Esophagus muscularis mucosa (tissue), 4 donors: ENCODE results near the gene RAB3A. TPM values are rescaled to one million over a fixed set of nuclear protein-coding genes. Genes with fewer than 3 reads are reported as not detected.

Source experiments
- DNase-seq: peaks from one replicate; pipeline ENCODE4 v3.0.0-alpha.2; 2017; ENCODE audit errors: extremely low spot score
- H3K27ac ChIP-seq, 4 donors: fragments of 200-600 bp; sonication (generic); replicated peaks in 1 of 4; 1 replicate in 3 of 4; 2 replicates in 1 of 4; pipeline ENCODE4 v1.5.1; 2016 to 2019; ENCODE audit warnings: mild to moderate bottlenecking in 1 of 4
- H3K27me3 ChIP-seq, 4 donors: fragments of 200-600 bp; sonication (generic); one replicate each; pipeline versions ENCODE4 v1.5.1 to v1.6.0; 2016 to 2019
- H3K36me3 ChIP-seq, 4 donors: fragments of 200-600 bp; sonication (generic); one replicate each; pipeline ENCODE4 v1.5.1; 2016 to 2019
- H3K4me1 ChIP-seq, 4 donors: fragments of 200-600 bp; sonication (generic); one replicate each; pipeline ENCODE4 v1.5.1; 2016 to 2019
- H3K4me3 ChIP-seq, 4 donors: fragments of 200-600 bp; sonication (generic); 1 replicate in 2 of 4; 2 replicates in 2 of 4; pipeline ENCODE4 v1.5.1; 2016 to 2019; ENCODE audit warnings: mild to moderate bottlenecking in 4 of 4, moderate library complexity in 1 of 4
- H3K9me3 ChIP-seq, 4 donors: fragments of 200-600 bp; sonication (generic); 1 replicate in 3 of 4; 2 replicates in 1 of 4; pipeline ENCODE4 v1.5.1; 2016 to 2019
- EP300 ChIP-seq: sonication (generic); formaldehyde crosslinking; IDR thresholded peaks from one replicate; pipeline ENCODE4 v1.6.1; 2017; ENCODE audit warnings: antibody characterized with exemption
- POLR2A ChIP-seq: fragments of 450-650 bp; IDR thresholded peaks from one replicate; pipeline ENCODE4 v1.6.1; 2017; ENCODE audit warnings: antibody characterized with exemption, moderate library complexity, mild to moderate bottlenecking, low read depth
- POLR2AphosphoS5 ChIP-seq, 2 donors: sonication (generic); formaldehyde crosslinking; IDR thresholded peaks; one replicate each; pipeline ENCODE4 v1.6.1; 2017; ENCODE audit warnings: antibody characterized with exemption in 2 of 2
- WGBS: methylation state at CpG from one replicate; pipeline ENCODE4 v1.1.5; 2018; 5-methylcytosine and 5-hydroxymethylcytosine counted together
- intact Hi-C: fragments of 100-400 bp; cut with DNase I; formaldehyde crosslinking; loops from one replicate; pipeline ENCODE4 v1.15.1; 2023
- small RNA-seq, 3 donors: library from RNA; depleted of rRNA; stranded (forward); fragments of <200 nt; gene quantifications; one replicate each; pipeline ENCODE3, GENCODE V24; 2016
- total RNA-seq, 4 donors: library from RNA; depleted of rRNA; stranded (reverse); fragments of >200 nt; gene quantifications; one replicate each; pipeline versions ENCODE4 v1.1.0 to v1.2.1, GENCODE V29; 2016
- TF ChIP-seq, protein P1 (sequence below), 3 experiments: fragments of 200-600 bp in 2 of 3; fragments of 450-650 bp in 1 of 3; sonication (generic) in 2 of 3; IDR thresholded peaks; one replicate each; pipeline ENCODE4 v1.5.1; 2017 to 2019; ENCODE audit warnings: antibody characterized with exemption in 3 of 3, mild to moderate bottlenecking in 2 of 3, moderate library complexity in 1 of 3

The RAB3A gene
- total RNA-seq, 4 donors from 2014 or later: 1.7 to 2.5 (median 1.9) TPM

GRCh38 chr19:18150776-18151624 lies 52.8 kb downstream of the RAB3A start:
- WGBS: 84% methylated on average over 16 of the region's 18 CpGs
- H3K27ac ChIP-seq: peak overlapping the region; percentile 89 to 97 (median 94)
- intact Hi-C loops: loop anchor here (5.0 to 10.0 kb wide), 2 partner anchors 39 to 146 kb away; partner anchors contain the start of gene ARRDC2
- DNase-seq: no peak
- no peak for TF ChIP-seq POLR2AphosphoS5 (IDR thresholded peaks at IDR 0.05)
- no peak for TF ChIP-seq EP300
- TF ChIP-seq POLR2A: no peak
- TF ChIP-seq, protein P1, sequence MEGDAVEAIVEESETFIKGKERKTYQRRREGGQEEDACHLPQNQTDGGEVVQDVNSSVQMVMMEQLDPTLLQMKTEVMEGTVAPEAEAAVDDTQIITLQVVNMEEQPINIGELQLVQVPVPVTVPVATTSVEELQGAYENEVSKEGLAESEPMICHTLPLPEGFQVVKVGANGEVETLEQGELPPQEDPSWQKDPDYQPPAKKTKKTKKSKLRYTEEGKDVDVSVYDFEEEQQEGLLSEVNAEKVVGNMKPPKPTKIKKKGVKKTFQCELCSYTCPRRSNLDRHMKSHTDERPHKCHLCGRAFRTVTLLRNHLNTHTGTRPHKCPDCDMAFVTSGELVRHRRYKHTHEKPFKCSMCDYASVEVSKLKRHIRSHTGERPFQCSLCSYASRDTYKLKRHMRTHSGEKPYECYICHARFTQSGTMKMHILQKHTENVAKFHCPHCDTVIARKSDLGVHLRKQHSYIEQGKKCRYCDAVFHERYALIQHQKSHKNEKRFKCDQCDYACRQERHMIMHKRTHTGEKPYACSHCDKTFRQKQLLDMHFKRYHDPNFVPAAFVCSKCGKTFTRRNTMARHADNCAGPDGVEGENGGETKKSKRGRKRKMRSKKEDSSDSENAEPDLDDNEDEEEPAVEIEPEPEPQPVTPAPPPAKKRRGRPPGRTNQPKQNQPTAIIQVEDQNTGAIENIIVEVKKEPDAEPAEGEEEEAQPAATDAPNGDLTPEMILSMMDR (IDR thresholded peaks at IDR 0.05): no peak
- no peaks in the 10 kb centered on the region for H3K9me3 ChIP-seq
- peaks cover 21 to 39% (median 36%) of the 10 kb centered on the region in 4 donors for H3K4me1 ChIP-seq
- no peaks in the 10 kb centered on the region for H3K27me3 ChIP-seq
- peaks cover 8 to 38% (median 22%) of the 10 kb centered on the region in 4 donors for H3K36me3 ChIP-seq
- no peak overlapping the region for H3K4me3 ChIP-seq

DNA sequence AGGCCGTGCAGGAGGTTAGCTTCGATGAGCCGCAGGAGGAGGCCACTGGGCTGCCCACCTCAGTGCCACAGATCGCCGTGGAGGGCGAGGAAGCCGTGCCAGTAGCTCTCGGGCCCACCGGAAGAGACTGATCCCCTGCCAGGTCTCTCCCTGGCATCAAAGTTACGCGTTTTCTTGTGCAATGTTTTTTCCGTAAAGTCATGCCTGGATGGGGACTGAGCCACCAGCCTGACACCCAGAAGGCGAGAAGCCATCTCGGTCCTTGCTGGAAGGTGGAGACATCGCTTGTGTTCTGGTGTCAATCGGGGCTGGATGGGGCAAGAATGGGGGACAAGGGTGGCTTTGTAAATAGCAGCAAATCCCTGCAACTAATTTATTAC lies 54.3 kb downstream of the RAB3A start:
- WGBS: 85% methylated on average over 13 of the region's 16 CpGs

GRCh38 chr19:18147396-18147795 lies 56.4 kb downstream of the RAB3A start:
- H3K4me1 ChIP-seq: peaks cover 6 to 11% (median 10%) of the 10 kb centered on the region in 4 donors
- WGBS: 93% methylated on average over 11 of the region's 13 CpGs
- no peak for DNase-seq

More for the DNA sequence above, 54.3 kb downstream of the RAB3A start:
- no peaks in the 10 kb centered on the region for H3K27me3 ChIP-seq
- peaks cover 17 to 24% (median 22%) of the 10 kb centered on the region in 4 donors for H3K4me1 ChIP-seq
- DNase-seq: no peak
- TF ChIP-seq POLR2AphosphoS5 (IDR thresholded peaks at IDR 0.05) (no peak), POLR2A (no peak), EP300 (no peak)
- TF ChIP-seq, protein P1 (IDR thresholded peaks at IDR 0.05): no peak
- intact Hi-C loops: no loop called here
- H3K36me3 ChIP-seq: peaks cover under 1 to 45% (median 31%) of the 10 kb centered on the region in 4 donors
- H3K27ac ChIP-seq: no peak overlapping the region
- H3K4me3 ChIP-seq: no peak overlapping the region
- H3K9me3 ChIP-seq: no peaks in the 10 kb centered on the region

More at GRCh38 chr19:18147396-18147795, 56.4 kb downstream of the RAB3A start:
- intact Hi-C loops: no loop called here
- Histone ChIP-seq H3K9me3 (no peaks in the 10 kb centered on the region), H3K27me3 (no peaks in the 10 kb centered on the region), H3K4me3 (no peak overlapping the region), H3K27ac (no peak overlapping the region), H3K36me3 (peaks cover 12 to 67% (median 51%) of the 10 kb centered on the region in 4 donors)
- TF ChIP-seq, protein P1 (IDR thresholded peaks at IDR 0.05): no peak
- TF ChIP-seq POLR2AphosphoS5 (IDR thresholded peaks at IDR 0.05): no peak
- TF ChIP-seq POLR2A: no peak
- no peak for TF ChIP-seq EP300

Small RNA genes lying within 50 kb of the gene (small RNA-seq; reads per million reads assigned to genes)
- 0 reads per million in 3 donors for gene IFI30

Other genes with a start within 250 kb of the RAB3A start
- under 1 TPM in 2 of 4 donors, not detected in 2; 0.17 to 0.23 TPM for gene KCNN1, start 236.9 kb downstream of the RAB3A start, total RNA-seq
- 10 to 100 TPM; 30.6 to 69.2 (median 62.5) TPM for gene ARRDC2, start 195.9 kb downstream of the RAB3A start, total RNA-seq
- 1 to 10 TPM in 1 of 4 donors, under 1 TPM in 3; 0.42 to 2.0 (median 0.83) TPM for gene IL12RB1, start 117.1 kb downstream of the RAB3A start, total RNA-seq
- gene MAST3, start 106.3 kb downstream of the RAB3A start, total RNA-seq: 1 to 10 TPM; 5.0 to 8.5 (median 6.4) TPM
- gene PIK3R2, start 50.9 kb downstream of the RAB3A start, total RNA-seq: 10 to 100 TPM in 3 of 4 donors, 1 to 10 TPM in 1; 4.2 to 32.2 (median 19.4) TPM
- 10 to 100 TPM; 22.4 to 92.8 (median 42.9) TPM for gene IFI30, start 30.2 kb downstream of the RAB3A start, total RNA-seq
- 10 to 100 TPM; 14.5 to 67.6 (median 21.2) TPM for gene MPV17L2, start 10.8 kb downstream of the RAB3A start, total RNA-seq
- gene PDE4C, start 22.4 kb upstream of the RAB3A start, total RNA-seq: 1 to 10 TPM in 1 of 4 donors, under 1 TPM in 3; 0.17 to 1.2 (median 0.54) TPM
- gene IQCN, start 70.4 kb upstream of the RAB3A start, total RNA-seq: 1 to 10 TPM in 3 of 4 donors, under 1 TPM in 1; 0.52 to 2.5 (median 1.3) TPM
- 100 to 1,000 TPM; 325 to 457 (median 403) TPM for gene JUND, start 77.6 kb upstream of the RAB3A start, total RNA-seq
- gene LSM4, start 119.0 kb upstream of the RAB3A start, total RNA-seq: 100 to 1,000 TPM in 1 of 4 donors, 10 to 100 TPM in 3; 86.8 to 116 (median 93.9) TPM
- gene PGPEP1, start 136.6 kb upstream of the RAB3A start, total RNA-seq: 10 to 100 TPM; 15.0 to 50.3 (median 28.0) TPM
- 1 to 10 TPM; 1.6 to 5.6 (median 3.8) TPM for gene GDF15, start 182.1 kb upstream of the RAB3A start, total RNA-seq
- 10 to 100 TPM in 1 of 4 donors, 1 to 10 TPM in 3; 5.8 to 20.4 (median 7.0) TPM for gene LRRC25, start 193.6 kb upstream of the RAB3A start, total RNA-seq
- gene SSBP4, start 215.4 kb upstream of the RAB3A start, total RNA-seq: 100 to 1,000 TPM in 1 of 4 donors, 10 to 100 TPM in 3; 53.2 to 109 (median 77.8) TPM
- gene ISYNA1, start 234.1 kb upstream of the RAB3A start, total RNA-seq: 10 to 100 TPM; 15.8 to 38.9 (median 26.2) TPM